Measurements from ENCODE around the gene IRF7. TPM values are rescaled to one million over a fixed set of nuclear protein-coding genes. Genes with fewer than 3 reads are reported as not detected.
A peak's percentile ranks its signal among the peaks of the same experiment; 100 is the strongest.

IRF7 gene
- total and polyA plus RNA-seq, 2 experiments from 2014 or later: 12.3 to 17.3 TPM

- Histone ChIP-seq H2AFZ (0 out of 2 replicates have a peak overlapping the region, but pooled peaks have one; percentile 32), H3F3A (replicated peaks; ENCODE audit: low read depth) (peaks cover 20% of the 10 kb centered on the region), H3K4me3 (peak overlapping the region; percentile 55), H3K27me3 (ENCODE audit: insufficient read depth) (peaks cover 69% of the 10 kb centered on the region), H3K9me2 (ENCODE audit: insufficient read depth) (no peaks in the 10 kb centered on the region), H3K79me2 (replicated peaks; ENCODE audit: insufficient read depth) (no peaks in the 10 kb centered on the region), H3K4me1 (ENCODE audit: insufficient read depth) (peaks cover 24% of the 10 kb centered on the region), H3K36me3 (ENCODE audit: insufficient read depth) (no peaks in the 10 kb centered on the region), H3K27ac (ENCODE audit: low read depth) (no peak overlapping the region), H4K20me1 (replicated peaks; ENCODE audit: insufficient read depth) (no peaks in the 10 kb centered on the region), H3K4me2 (peak overlapping the region; percentile 90)
- TF ChIP-seq ETS1 (IDR thresholded peaks at IDR 0.05) (no peak), EZH2 (IDR thresholded peaks at IDR 0.05; ENCODE audit: low read depth, unreplicated experiment) (peak; percentile 16)
- Mint-ChIP-seq H3K27me3 (ENCODE audit: insufficient read depth, low read depth, poor library complexity) (peaks cover 71% of the 10 kb centered on the region), H3K4me3 (peak overlapping the region; percentile 71), H3K27ac (no peak overlapping the region), H3K4me1 (peaks cover 25% of the 10 kb centered on the region; the same call in 2 of the 3 replicates), H3K9me3 (no peaks in the 10 kb centered on the region), H3K36me3 (ENCODE audit: low read depth) (no peaks in the 10 kb centered on the region; the same call in 2 of the 3 replicates)
- DNase-seq (ENCODE audit: low spot score): peak; percentile 78
- peak; percentile 30 for ATAC-seq
These were observed 23.0 kb upstream of the IRF7 start for GRCh38 chr11:638631-639331.

- Histone ChIP-seq H3K9me2 (ENCODE audit: insufficient read depth) (no peaks in the 10 kb centered on the region), H3K4me1 (ENCODE audit: insufficient read depth) (peaks cover 24% of the 10 kb centered on the region), H3K4me3 (peak overlapping the region; percentile 55), H3K36me3 (ENCODE audit: insufficient read depth) (no peaks in the 10 kb centered on the region), H3K27me3 (ENCODE audit: insufficient read depth) (peaks cover 73% of the 10 kb centered on the region), H3K27ac (ENCODE audit: low read depth) (no peak overlapping the region), H4K20me1 (replicated peaks; ENCODE audit: insufficient read depth) (no peaks in the 10 kb centered on the region), H3K79me2 (replicated peaks; ENCODE audit: insufficient read depth) (no peaks in the 10 kb centered on the region), H3F3A (replicated peaks; ENCODE audit: low read depth) (peaks cover 20% of the 10 kb centered on the region), H3K4me2 (peak overlapping the region; percentile 90), H2AFZ (no peak overlapping the region)
- peak overlapping the region; percentile 67 for H3K4me3 Mint-ChIP-seq
- DNase-seq (ENCODE audit: low spot score) (peak; percentile 61), ATAC-seq (peak; percentile 1; the same call in 2 of the 3 replicates)
- peaks cover 25% of the 10 kb centered on the region; the same call in 2 of the 3 replicates for H3K4me1 Mint-ChIP-seq
- H3K27ac Mint-ChIP-seq: no peak overlapping the region
- H3K9me3 Mint-ChIP-seq: no peaks in the 10 kb centered on the region
- H3K27me3 Mint-ChIP-seq (ENCODE audit: insufficient read depth, low read depth, poor library complexity): peaks cover 68% of the 10 kb centered on the region
- H3K36me3 Mint-ChIP-seq (ENCODE audit: low read depth): no peaks in the 10 kb centered on the region; the same call in 2 of the 3 replicates
- TF ChIP-seq CREB1 (CRISPR knock-in tag; IDR thresholded peaks at IDR 0.05; ENCODE audit: low read depth) (peak; percentile 34; the same call in 1 of the 2 replicates), EZH2 (IDR thresholded peaks at IDR 0.05; ENCODE audit: low read depth, unreplicated experiment) (peak; percentile 86), ZNF462 (CRISPR knock-in tag; IDR thresholded peaks at IDR 0.05) (no peak), EZH2phosphoT487 (IDR thresholded peaks at IDR 0.05; ENCODE audit: unreplicated experiment) (no peak)
These were observed 22.1 kb upstream of the IRF7 start for GRCh38 chr11:637593-638521.
